Calu3 (cell line): ENCODE data around the gene KRTAP2-3. TPM values are rescaled to one million over a fixed set of nuclear protein-coding genes. Genes with fewer than 3 reads are reported as not detected.

Experiments
- BruUV-seq: library from RNA; stranded (reverse); fragments of 400-500 nt; replicated peaks from 2 replicates; lab custom pipeline; 2021; lab: Mats Ljungman, UMichigan
- CTCF ChIA-PET: fragments of 300-600 bp; sonication (Branson Sonifier 250); formaldehyde crosslinking; loops from one replicate; lab custom pipeline; 2022; ENCODE audit warnings: antibody characterized with exemption; lab: Charles Lee
- DNase-seq: peaks from one replicate; pipeline ENCODE4 v3.0.0; 2022
- H3K27ac Mint-ChIP-seq: one replicate; pipeline ENCODE4 v1.8.0; 2022; ENCODE audit warnings: mixed read lengths; ENCODE audit not compliant: unreplicated experiment
- H3K27me3 Mint-ChIP-seq: one replicate; pipeline ENCODE4 v1.8.0; 2022; ENCODE audit warnings: mixed read lengths; ENCODE audit not compliant: unreplicated experiment
- H3K36me3 Mint-ChIP-seq: one replicate; pipeline ENCODE4 v1.8.0; 2022; ENCODE audit warnings: mild to moderate bottlenecking, moderate library complexity, mixed read lengths; ENCODE audit not compliant: insufficient read depth, unreplicated experiment
- H3K4me1 Mint-ChIP-seq: one replicate; pipeline ENCODE4 v1.8.0; 2022; ENCODE audit warnings: mild to moderate bottlenecking, low read depth, mixed read lengths; ENCODE audit not compliant: unreplicated experiment
- H3K4me3 Mint-ChIP-seq: one replicate; pipeline ENCODE4 v1.8.0; 2022; ENCODE audit warnings: mild to moderate bottlenecking, low read depth, moderate library complexity, mixed read lengths; ENCODE audit not compliant: unreplicated experiment
- H3K9me3 Mint-ChIP-seq: one replicate; pipeline ENCODE4 v1.8.0; 2022; ENCODE audit warnings: low read depth, mixed read lengths; ENCODE audit not compliant: unreplicated experiment
- CTCF ChIP-seq: fragments of 200-600 bp; IDR thresholded peaks from one replicate; pipeline ENCODE4 v1.8.0; 2022; ENCODE audit warnings: antibody characterized with exemption; ENCODE audit not compliant: unreplicated experiment
- intact Hi-C: fragments of 100-400 bp; cut with micrococcal nuclease; formaldehyde crosslinking; loops from one replicate; pipeline ENCODE4 v1.10.0; 2022; ENCODE audit not compliant: unreplicated experiment
- total RNA-seq: library from RNA; stranded (reverse); gene quantifications from 2 replicates; pipeline ENCODE4 v1.2.3, GENCODE V29; 2022

KRTAP2-3 gene
- total RNA-seq, 1 experiment from 2014 or later, result 18.2 TPM

GRCh38 chr17:41082626-41083025 is 22.7 kb upstream of the KRTAP2-3 start:
- Mint-ChIP-seq H3K9me3 (peaks cover 4% of the 10 kb centered on the region), H3K27ac (peak overlapping the region; percentile 0), H3K4me1 (peaks cover 24% of the 10 kb centered on the region), H3K4me3 (no peak overlapping the region), H3K27me3 (no peaks in the 10 kb centered on the region), H3K36me3 (peaks cover 5% of the 10 kb centered on the region)
- intact Hi-C loops, result no loop called here
- CTCF ChIA-PET, result interaction anchor here (0.8 to 1.0 kb wide), 2 partner anchors 8 to 12 kb away, joined by 3 read pairs; no protein-coding TSS in a partner anchor
- DNase-seq, result no peak
- BruUV-seq, result no TSS peak
- TF ChIP-seq CTCF, result no peak

GRCh38 chr17:41076788-41077187 is 16.9 kb upstream of the KRTAP2-3 start:
- no peaks in the 10 kb centered on the region for H3K27me3 Mint-ChIP-seq
- no TSS peak for BruUV-seq

GRCh38 chr17:41073676-41074075 is 13.8 kb upstream of the KRTAP2-3 start:
- CTCF ChIA-PET, result interaction anchor here (0.6 to 1.0 kb wide), 4 partner anchors 9 to 192 kb away, joined by 3 to 4 read pairs (median 4); partner anchors contain the start of gene KRTAP2-3
- no peak for DNase-seq
- no peak overlapping the region for H3K27ac Mint-ChIP-seq
- intact Hi-C loops, result no loop called here
- no peak overlapping the region for H3K4me3 Mint-ChIP-seq
- peaks cover 7% of the 10 kb centered on the region for H3K4me1 Mint-ChIP-seq
- peaks cover 5% of the 10 kb centered on the region for H3K9me3 Mint-ChIP-seq
- H3K36me3 Mint-ChIP-seq, result no peaks in the 10 kb centered on the region
- H3K27me3 Mint-ChIP-seq, result no peaks in the 10 kb centered on the region
- BruUV-seq, result no TSS peak
- no peak for TF ChIP-seq CTCF

More at GRCh38 chr17:41076788-41077187, 16.9 kb upstream of the KRTAP2-3 start:
- Mint-ChIP-seq H3K4me3 (no peak overlapping the region), H3K9me3 (peaks cover 9% of the 10 kb centered on the region), H3K4me1 (peaks cover 7% of the 10 kb centered on the region), H3K36me3 (no peaks in the 10 kb centered on the region), H3K27ac (no peak overlapping the region)
- intact Hi-C loops, result no loop called here
- no peak for TF ChIP-seq CTCF
- no peak for DNase-seq
- CTCF ChIA-PET, result no interaction called here

- peaks cover 4% of the 10 kb centered on the region for H3K9me3 Mint-ChIP-seq
- peaks cover 8% of the 10 kb centered on the region for H3K4me1 Mint-ChIP-seq
- no peak overlapping the region for H3K4me3 Mint-ChIP-seq
- H3K27ac Mint-ChIP-seq, result no peak overlapping the region
- intact Hi-C loops, result no loop called here
- DNase-seq, result no peak
- TF ChIP-seq CTCF, result no peak
- no peaks in the 10 kb centered on the region for H3K36me3 Mint-ChIP-seq
- CTCF ChIA-PET, result interaction anchor here (1.1 to 1.5 kb wide), 2 partner anchors 9 to 12 kb away, joined by 4 to 10 read pairs; partner anchors contain the start of gene KRTAP2-3
- H3K27me3 Mint-ChIP-seq, result no peaks in the 10 kb centered on the region
- BruUV-seq, result no TSS peak
Observed at GRCh38 chr17:41071606-41072360, 11.9 kb upstream of the KRTAP2-3 start.
